GM21526 (cell line): Measurements from ENCODE around the gene OSCP1.

ENCODE experiments used
- ATAC-seq: cut with Tn5 transposase; IDR thresholded peaks from one replicate; pipeline ENCODE4 v1.9.1; 2021; ENCODE audit warnings: moderate library complexity; ENCODE audit not compliant: unreplicated experiment, low FRiP score

OSCP1 gene

GRCh38 chr1:36411674-36412648 is 38.3 kb downstream of the OSCP1 start:
- ATAC-seq = no peak

GRCh38 chr1:36408479-36408878 is 41.8 kb downstream of the OSCP1 start:
- ATAC-seq = no peak

- ATAC-seq = no peak
Observed at GRCh38 chr1:36406440-36406839, 43.8 kb downstream of the OSCP1 start.

- ATAC-seq = no peak
Observed at GRCh38 chr1:36402504-36402890, 47.8 kb downstream of the OSCP1 start.

GRCh38 chr1:36401602-36402503 is 48.4 kb downstream of the OSCP1 start:
- ATAC-seq = no peak

- peak; percentile 71 for ATAC-seq
Observed at GRCh38 chr1:36400825-36401601, 49.2 kb downstream of the OSCP1 start.

- ATAC-seq = no peak
Observed at GRCh38 chr1:36400514-36400824, 49.8 kb downstream of the OSCP1 start.

- ATAC-seq = no peak
Observed at GRCh38 chr1:36398370-36398977, 51.8 kb downstream of the OSCP1 start.

- peak; percentile 40 for ATAC-seq
Observed at GRCh38 chr1:36397378-36398230, 52.6 kb downstream of the OSCP1 start, which contains the start of gene LSM10. Gene LSM10 (minus strand): TSS chr1:36397908. CDS start chr1:36394129, 3,779 bp downstream.

GRCh38 chr1:36397083-36397377 is 53.2 kb downstream of the OSCP1 start:
- peak; percentile 11 for ATAC-seq

GRCh38 chr1:36396359-36396758 is 53.9 kb downstream of the OSCP1 start:
- no peak for ATAC-seq

- ATAC-seq = no peak
Observed at GRCh38 chr1:36393686-36394085, 56.6 kb downstream of the OSCP1 start.

- ATAC-seq = no peak
Observed at GRCh38 chr1:36392836-36393235, 57.4 kb downstream of the OSCP1 start.

- no peak for ATAC-seq
Observed at GRCh38 chr1:36391271-36391670, 59.0 kb downstream of the OSCP1 start.

GRCh38 chr1:36390411-36390810 is 59.8 kb downstream of the OSCP1 start:
- ATAC-seq = no peak

- ATAC-seq = no peak
Observed at GRCh38 chr1:36389999-36390398, 60.3 kb downstream of the OSCP1 start.

GRCh38 chr1:36389261-36389660 is 61.0 kb downstream of the OSCP1 start:
- no peak for ATAC-seq

- no peak for ATAC-seq
Observed at GRCh38 chr1:36387141-36387949, 62.9 kb downstream of the OSCP1 start.
